ENCODE data around the gene MRPS15. TPM values are rescaled to one million over a fixed set of nuclear protein-coding genes. Genes with fewer than 3 reads are reported as not detected.

MRPS15 gene
- total RNA-seq, 1 donor from 2014 or later, result 67.0 TPM

DNA sequence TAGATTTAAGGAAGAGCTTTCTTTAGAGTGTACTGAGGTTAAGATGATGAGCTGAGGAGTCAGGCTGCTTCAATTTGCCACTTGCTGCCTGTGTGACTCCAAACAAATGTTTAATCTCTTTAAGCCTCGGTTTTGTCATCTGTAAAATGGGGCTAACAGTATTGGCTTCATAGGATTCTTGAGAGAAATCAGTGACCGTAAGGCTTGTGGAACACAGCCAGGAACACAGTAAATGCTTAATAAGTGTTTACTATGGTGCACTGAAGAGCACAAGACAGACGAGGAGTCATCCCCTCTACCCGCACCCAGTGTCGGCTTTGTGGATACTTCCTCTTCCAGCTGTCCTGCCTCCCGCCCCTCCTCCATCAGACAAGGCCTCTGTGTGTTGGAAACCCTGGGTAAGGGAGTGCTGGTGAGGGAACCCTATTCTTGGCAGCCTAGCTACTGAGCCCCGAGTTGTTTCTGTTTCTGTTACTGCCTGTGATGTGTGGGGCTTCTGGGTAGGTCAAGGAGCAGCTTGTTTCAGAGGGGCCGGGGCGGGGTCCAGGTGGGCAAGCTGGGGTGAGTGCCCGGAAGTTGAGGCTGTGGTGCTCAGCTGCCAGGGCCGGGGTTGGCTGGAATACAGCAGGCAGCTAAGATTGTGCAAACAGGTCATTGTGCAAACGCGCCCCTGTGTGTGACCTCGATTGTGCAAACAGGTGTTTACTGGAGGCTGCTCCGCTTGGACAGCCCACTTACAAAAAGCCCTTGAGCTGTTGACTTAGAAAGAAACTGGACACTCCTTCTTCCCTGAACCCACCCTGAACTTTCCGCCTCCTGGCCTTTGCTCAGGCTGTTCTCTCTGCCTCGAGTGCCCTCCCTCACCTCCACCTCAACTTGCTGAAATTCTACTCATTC lies 22.5 kb upstream of the MRPS15 start:
- TF ChIP-seq, protein P1, sequence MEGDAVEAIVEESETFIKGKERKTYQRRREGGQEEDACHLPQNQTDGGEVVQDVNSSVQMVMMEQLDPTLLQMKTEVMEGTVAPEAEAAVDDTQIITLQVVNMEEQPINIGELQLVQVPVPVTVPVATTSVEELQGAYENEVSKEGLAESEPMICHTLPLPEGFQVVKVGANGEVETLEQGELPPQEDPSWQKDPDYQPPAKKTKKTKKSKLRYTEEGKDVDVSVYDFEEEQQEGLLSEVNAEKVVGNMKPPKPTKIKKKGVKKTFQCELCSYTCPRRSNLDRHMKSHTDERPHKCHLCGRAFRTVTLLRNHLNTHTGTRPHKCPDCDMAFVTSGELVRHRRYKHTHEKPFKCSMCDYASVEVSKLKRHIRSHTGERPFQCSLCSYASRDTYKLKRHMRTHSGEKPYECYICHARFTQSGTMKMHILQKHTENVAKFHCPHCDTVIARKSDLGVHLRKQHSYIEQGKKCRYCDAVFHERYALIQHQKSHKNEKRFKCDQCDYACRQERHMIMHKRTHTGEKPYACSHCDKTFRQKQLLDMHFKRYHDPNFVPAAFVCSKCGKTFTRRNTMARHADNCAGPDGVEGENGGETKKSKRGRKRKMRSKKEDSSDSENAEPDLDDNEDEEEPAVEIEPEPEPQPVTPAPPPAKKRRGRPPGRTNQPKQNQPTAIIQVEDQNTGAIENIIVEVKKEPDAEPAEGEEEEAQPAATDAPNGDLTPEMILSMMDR (IDR thresholded peaks at IDR 0.05), result no peak
- Mint-ChIP-seq H3K27ac (peak overlapping the region; percentile 20), H3K4me1 (peaks cover 27% of the 10 kb centered on the region), H3K9me3 (no peaks in the 10 kb centered on the region), H3K27me3 (peaks cover 2% of the 10 kb centered on the region), H3K4me3 (peak overlapping the region; percentile 38), H3K36me3 (ENCODE audit: low read depth) (no peaks in the 10 kb centered on the region)
- peak; percentile 77 for ATAC-seq (ENCODE audit: low read depth)
- no peak for DNase-seq
- POLR2A ChIA-PET, result interaction anchor here (1.0 to 1.4 kb wide), 4 partner anchors 10 to 988 kb away, joined by 3 to 9 read pairs (median 5); partner anchors contain the start of genes MRPS15 and OSCP1
- intact Hi-C loops (cut with micrococcal nuclease), result no loop called here
- CTCF ChIA-PET, result interaction anchor here (1.5 to 1.6 kb wide), 2 partner anchors 12 to 30 kb away, joined by 3 to 5 read pairs; no protein-coding TSS in a partner anchor

- Mint-ChIP-seq H3K4me3 (peak overlapping the region; percentile 38), H3K27ac (peak overlapping the region; percentile 20)
Observed at GRCh38 chr1:36486093-36486438, 21.9 kb upstream of the MRPS15 start.

DNA sequence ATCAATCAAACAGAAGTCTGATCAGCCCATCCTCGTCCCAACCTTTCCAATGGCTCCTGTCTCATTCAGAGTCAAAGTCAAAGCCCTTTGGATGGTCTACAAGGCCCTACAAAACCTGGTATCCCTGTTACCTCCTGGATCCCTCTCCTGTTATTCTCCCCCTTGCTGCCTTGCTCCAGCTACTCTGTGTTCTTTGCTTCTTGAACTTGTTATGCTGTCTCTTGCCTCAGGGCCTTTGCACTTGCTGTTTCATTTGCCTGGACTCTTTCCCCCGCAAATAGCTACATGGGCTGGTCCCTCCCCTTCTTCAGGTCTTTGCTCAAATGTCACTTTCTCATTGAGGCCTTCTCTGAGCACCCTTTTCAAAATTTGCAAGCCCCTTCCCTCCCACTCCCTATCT lies 19.9 kb upstream of the MRPS15 start:
- H3K36me3 Mint-ChIP-seq (ENCODE audit: low read depth), result no peaks in the 10 kb centered on the region
- intact Hi-C loops (cut with micrococcal nuclease), result no loop called here
- POLR2A ChIA-PET, result no interaction called here
- TF ChIP-seq, protein P1 (IDR thresholded peaks at IDR 0.05), result no peak
- CTCF ChIA-PET, result no interaction called here
- no peak for ATAC-seq (ENCODE audit: low read depth)
- H3K27me3 Mint-ChIP-seq, result peaks cover 3% of the 10 kb centered on the region
- no peak for DNase-seq
- peaks cover 27% of the 10 kb centered on the region for H3K4me1 Mint-ChIP-seq
- no peak overlapping the region for H3K4me3 Mint-ChIP-seq
- no peaks in the 10 kb centered on the region for H3K9me3 Mint-ChIP-seq
- H3K27ac Mint-ChIP-seq, result no peak overlapping the region

More at GRCh38 chr1:36486093-36486438, 21.9 kb upstream of the MRPS15 start:
- Mint-ChIP-seq H3K27me3 (peaks cover 3% of the 10 kb centered on the region), H3K9me3 (no peaks in the 10 kb centered on the region), H3K4me1 (peaks cover 27% of the 10 kb centered on the region), H3K36me3 (ENCODE audit: low read depth) (no peaks in the 10 kb centered on the region)
- TF ChIP-seq, protein P1 (IDR thresholded peaks at IDR 0.05), result no peak
- ATAC-seq (ENCODE audit: low read depth) (no peak), DNase-seq (no peak)
- ChIA-PET CTCF (interaction anchor here (1.5 to 1.6 kb wide), 2 partner anchors 13 to 30 kb away, joined by 3 to 5 read pairs; no protein-coding TSS in a partner anchor), POLR2A (interaction anchor here (1.0 to 1.4 kb wide), 4 partner anchors 9 to 989 kb away, joined by 3 to 9 read pairs (median 5); partner anchors contain the start of genes MRPS15 and OSCP1)
- intact Hi-C loops (cut with micrococcal nuclease), result no loop called here

- ATAC-seq (ENCODE audit: low read depth), result no peak
- Mint-ChIP-seq H3K36me3 (ENCODE audit: low read depth) (no peaks in the 10 kb centered on the region), H3K4me1 (peaks cover 27% of the 10 kb centered on the region), H3K27me3 (peaks cover 3% of the 10 kb centered on the region), H3K27ac (no peak within 1 kb of the TSS), H3K4me3 (no peak within 1 kb of the TSS), H3K9me3 (no peaks in the 10 kb centered on the region)
- ChIA-PET POLR2A (no interaction called here), CTCF (no interaction called here)
- TF ChIP-seq, protein P1 (IDR thresholded peaks at IDR 0.05), result no peak
- intact Hi-C loops (cut with micrococcal nuclease), result no loop called here
- no peak for DNase-seq
Observed at GRCh38 chr1:36482724-36483388, 18.7 kb upstream of the MRPS15 start, which contains the start of gene CSF3R. CSF3R (minus strand) TSS chr1:36482913; CDS start chr1:36479496, 3,417 bp downstream.
